Calu3 (cell line): Measurements from ENCODE around the gene B4GALNT3. TPM values are rescaled to one million over a fixed set of nuclear protein-coding genes. Genes with fewer than 3 reads are reported as not detected.

Source experiments
- BruUV-seq: library from RNA; stranded (reverse); fragments of 400-500 nt; replicated peaks from 2 replicates; lab custom pipeline; 2021; lab: Mats Ljungman, UMichigan
- CTCF ChIA-PET: fragments of 300-600 bp; sonication (Branson Sonifier 250); formaldehyde crosslinking; loops from one replicate; lab custom pipeline; 2022; ENCODE audit warnings: antibody characterized with exemption; lab: Charles Lee
- DNase-seq: peaks from one replicate; pipeline ENCODE4 v3.0.0; 2022
- H3K27ac Mint-ChIP-seq: one replicate; pipeline ENCODE4 v1.8.0; 2022; ENCODE audit warnings: mixed read lengths; ENCODE audit not compliant: unreplicated experiment
- H3K27me3 Mint-ChIP-seq: one replicate; pipeline ENCODE4 v1.8.0; 2022; ENCODE audit warnings: mixed read lengths; ENCODE audit not compliant: unreplicated experiment
- H3K36me3 Mint-ChIP-seq: one replicate; pipeline ENCODE4 v1.8.0; 2022; ENCODE audit warnings: mild to moderate bottlenecking, moderate library complexity, mixed read lengths; ENCODE audit not compliant: insufficient read depth, unreplicated experiment
- H3K4me1 Mint-ChIP-seq: one replicate; pipeline ENCODE4 v1.8.0; 2022; ENCODE audit warnings: mild to moderate bottlenecking, low read depth, mixed read lengths; ENCODE audit not compliant: unreplicated experiment
- H3K4me3 Mint-ChIP-seq: one replicate; pipeline ENCODE4 v1.8.0; 2022; ENCODE audit warnings: mild to moderate bottlenecking, low read depth, moderate library complexity, mixed read lengths; ENCODE audit not compliant: unreplicated experiment
- H3K9me3 Mint-ChIP-seq: one replicate; pipeline ENCODE4 v1.8.0; 2022; ENCODE audit warnings: low read depth, mixed read lengths; ENCODE audit not compliant: unreplicated experiment
- intact Hi-C: fragments of 100-400 bp; cut with micrococcal nuclease; formaldehyde crosslinking; loops from one replicate; pipeline ENCODE4 v1.10.0; 2022; ENCODE audit not compliant: unreplicated experiment
- total RNA-seq: library from RNA; stranded (reverse); gene quantifications from 2 replicates; pipeline ENCODE4 v1.2.3, GENCODE V29; 2022
- TF ChIP-seq, protein P1 (sequence below): fragments of 200-600 bp; IDR thresholded peaks from one replicate; pipeline ENCODE4 v1.8.0; 2022; ENCODE audit warnings: antibody characterized with exemption; ENCODE audit not compliant: unreplicated experiment

B4GALNT3 gene
- total RNA-seq, 1 experiment from 2014 or later = 19.3 TPM

DNA sequence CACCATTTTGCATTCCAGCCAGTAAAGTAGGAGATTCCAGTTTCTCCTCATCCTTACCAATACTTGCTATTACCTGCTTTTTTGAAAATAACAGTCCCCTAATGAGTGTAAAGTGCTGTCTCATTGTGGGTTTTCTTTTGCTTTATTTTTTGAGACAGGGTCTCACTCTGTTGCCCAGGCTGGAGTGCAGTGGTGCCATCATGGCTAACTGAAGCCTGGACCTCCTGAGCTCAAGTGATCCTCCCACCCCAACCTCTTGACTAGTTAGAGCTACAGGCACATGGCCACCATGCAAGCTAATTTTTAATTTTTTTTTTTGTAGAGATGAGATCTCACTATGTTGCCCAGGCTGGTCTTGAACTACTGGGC, 142.9 kb downstream of the B4GALNT3 start:
- no peak for DNase-seq
- TF ChIP-seq, protein P1, sequence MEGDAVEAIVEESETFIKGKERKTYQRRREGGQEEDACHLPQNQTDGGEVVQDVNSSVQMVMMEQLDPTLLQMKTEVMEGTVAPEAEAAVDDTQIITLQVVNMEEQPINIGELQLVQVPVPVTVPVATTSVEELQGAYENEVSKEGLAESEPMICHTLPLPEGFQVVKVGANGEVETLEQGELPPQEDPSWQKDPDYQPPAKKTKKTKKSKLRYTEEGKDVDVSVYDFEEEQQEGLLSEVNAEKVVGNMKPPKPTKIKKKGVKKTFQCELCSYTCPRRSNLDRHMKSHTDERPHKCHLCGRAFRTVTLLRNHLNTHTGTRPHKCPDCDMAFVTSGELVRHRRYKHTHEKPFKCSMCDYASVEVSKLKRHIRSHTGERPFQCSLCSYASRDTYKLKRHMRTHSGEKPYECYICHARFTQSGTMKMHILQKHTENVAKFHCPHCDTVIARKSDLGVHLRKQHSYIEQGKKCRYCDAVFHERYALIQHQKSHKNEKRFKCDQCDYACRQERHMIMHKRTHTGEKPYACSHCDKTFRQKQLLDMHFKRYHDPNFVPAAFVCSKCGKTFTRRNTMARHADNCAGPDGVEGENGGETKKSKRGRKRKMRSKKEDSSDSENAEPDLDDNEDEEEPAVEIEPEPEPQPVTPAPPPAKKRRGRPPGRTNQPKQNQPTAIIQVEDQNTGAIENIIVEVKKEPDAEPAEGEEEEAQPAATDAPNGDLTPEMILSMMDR = no peak
- Mint-ChIP-seq H3K27ac (no peak overlapping the region), H3K36me3 (no peaks in the 10 kb centered on the region), H3K4me1 (peaks cover 6% of the 10 kb centered on the region), H3K4me3 (no peak overlapping the region), H3K27me3 (peaks cover 17% of the 10 kb centered on the region), H3K9me3 (no peaks in the 10 kb centered on the region)
- BruUV-seq = no TSS peak
- CTCF ChIA-PET = interaction anchor here (0.6 kb wide), 1 partner anchor 147 kb away, joined by 8 read pairs; no protein-coding TSS in a partner anchor
- intact Hi-C loops = no loop called here

DNA sequence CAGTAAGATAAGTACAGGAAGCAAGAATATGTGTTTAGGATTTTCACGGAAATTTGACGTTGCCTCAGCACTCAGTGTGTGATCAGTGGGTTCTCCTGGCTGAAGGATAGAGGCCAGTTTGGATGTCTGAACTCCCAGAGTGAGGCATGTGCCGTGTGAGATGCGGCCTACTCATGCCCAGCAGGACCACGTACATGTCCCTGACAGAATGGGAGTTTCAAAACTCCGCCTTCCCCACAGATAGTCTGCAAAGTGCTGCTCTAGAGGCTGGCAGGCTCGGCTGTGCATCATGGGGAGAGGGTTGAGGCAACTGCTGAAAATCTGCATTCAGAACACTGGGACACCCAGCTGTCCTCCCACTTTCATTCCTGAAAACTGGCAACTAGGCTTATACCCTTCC, 145.2 kb downstream of the B4GALNT3 start:
- Mint-ChIP-seq H3K27ac (no peak overlapping the region), H3K36me3 (no peaks in the 10 kb centered on the region), H3K4me3 (no peak overlapping the region), H3K27me3 (peaks cover 16% of the 10 kb centered on the region), H3K4me1 (peaks cover 8% of the 10 kb centered on the region), H3K9me3 (no peaks in the 10 kb centered on the region)
- no peak for DNase-seq
- TF ChIP-seq, protein P1 = no peak
- BruUV-seq = no TSS peak
- CTCF ChIA-PET = no interaction called here
- intact Hi-C loops = no loop called here

DNA sequence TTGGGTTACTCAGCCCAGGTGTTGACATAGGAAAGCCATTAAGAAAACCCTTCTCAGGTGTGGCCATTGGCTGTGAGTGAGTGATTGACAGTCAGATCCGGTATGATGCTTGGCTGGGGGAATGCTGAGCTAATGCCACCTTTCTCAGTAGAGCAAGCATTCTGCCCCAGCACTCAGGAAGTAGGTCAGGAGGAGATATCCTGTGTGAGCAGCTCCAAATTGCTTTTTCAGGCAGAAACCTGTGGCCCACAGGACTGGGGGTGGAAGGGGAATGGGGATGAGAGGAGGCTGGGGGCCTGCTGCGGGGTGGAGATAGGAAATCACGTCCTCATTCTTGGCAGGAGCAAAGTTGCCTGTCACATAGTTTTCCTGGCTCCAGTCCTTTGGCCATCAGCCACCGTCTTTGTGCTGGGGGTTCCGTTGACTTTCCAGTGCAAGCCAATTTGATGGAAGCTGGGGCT, 147.8 kb downstream of the B4GALNT3 start:
- no peaks in the 10 kb centered on the region for H3K9me3 Mint-ChIP-seq
- CTCF ChIA-PET = no interaction called here
- DNase-seq = peak; percentile 26
- TF ChIP-seq, protein P1 = no peak
- H3K27me3 Mint-ChIP-seq = peaks cover 16% of the 10 kb centered on the region
- no TSS peak for BruUV-seq
- no peaks in the 10 kb centered on the region for H3K36me3 Mint-ChIP-seq
- no peak overlapping the region for H3K27ac Mint-ChIP-seq
- H3K4me3 Mint-ChIP-seq = no peak overlapping the region
- peaks cover 8% of the 10 kb centered on the region for H3K4me1 Mint-ChIP-seq
- intact Hi-C loops = no loop called here

DNA sequence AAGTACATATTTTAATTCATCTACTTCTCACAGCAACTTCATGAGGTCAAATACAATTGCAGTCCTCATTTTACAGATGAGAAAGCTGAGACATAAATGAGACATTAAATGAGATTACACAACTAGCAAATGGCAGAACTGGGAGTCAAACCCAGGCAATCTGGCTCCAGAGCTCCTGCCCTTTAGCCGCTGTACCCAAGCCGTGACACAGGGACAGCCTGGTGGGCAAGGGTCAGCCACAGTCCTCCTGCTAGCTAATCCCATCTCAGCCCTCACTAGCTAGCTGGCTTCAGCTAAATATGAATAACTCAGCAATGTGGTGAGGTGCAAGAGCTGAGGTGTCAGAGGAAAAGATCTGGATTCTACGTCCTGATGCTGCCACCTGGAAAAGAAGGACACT, 148.7 kb downstream of the B4GALNT3 start:
- H3K27me3 Mint-ChIP-seq = peaks cover 15% of the 10 kb centered on the region
- no peak overlapping the region for H3K27ac Mint-ChIP-seq
- H3K4me3 Mint-ChIP-seq = no peak overlapping the region
- no TSS peak for BruUV-seq
- TF ChIP-seq, protein P1 = no peak
- peaks cover 8% of the 10 kb centered on the region for H3K4me1 Mint-ChIP-seq
- DNase-seq = no peak
- CTCF ChIA-PET = no interaction called here
- intact Hi-C loops = no loop called here
- H3K36me3 Mint-ChIP-seq = no peaks in the 10 kb centered on the region
- H3K9me3 Mint-ChIP-seq = no peaks in the 10 kb centered on the region
